ENCODE results near the gene ATP2B2.

ATP2B2 gene

GRCh38 chr3:10331320-10331719, 174.1 kb downstream of the ATP2B2 start:
- in situ Hi-C loops (cut with HindIII; ENCODE audit: low pct_unique_long_range_greater_than_20kb, low sequenced_read_pairs), result no loop called here
- TF ChIP-seq JUND (IDR thresholded peaks at IDR 0.05; ENCODE audit: low read depth), result no peak
- DNase-seq (ENCODE audit: low read depth in 1 of 2, low spot score in 1 of 2), result no peak

GRCh38 chr3:10330319-10330718, 175.1 kb downstream of the ATP2B2 start:
- TF ChIP-seq JUND (IDR thresholded peaks at IDR 0.05; ENCODE audit: low read depth), result no peak
- no peak for DNase-seq (ENCODE audit: low read depth in 1 of 2, low spot score in 1 of 2)
- in situ Hi-C loops (cut with HindIII; ENCODE audit: low pct_unique_long_range_greater_than_20kb, low sequenced_read_pairs), result no loop called here

- no peak for TF ChIP-seq JUND (IDR thresholded peaks at IDR 0.05; ENCODE audit: low read depth)
- no peak for DNase-seq (ENCODE audit: low read depth in 1 of 2, low spot score in 1 of 2)
- in situ Hi-C loops (cut with HindIII; ENCODE audit: low pct_unique_long_range_greater_than_20kb, low sequenced_read_pairs), result no loop called here
Observed at GRCh38 chr3:10329495-10330015, 175.8 kb downstream of the ATP2B2 start.

DNA sequence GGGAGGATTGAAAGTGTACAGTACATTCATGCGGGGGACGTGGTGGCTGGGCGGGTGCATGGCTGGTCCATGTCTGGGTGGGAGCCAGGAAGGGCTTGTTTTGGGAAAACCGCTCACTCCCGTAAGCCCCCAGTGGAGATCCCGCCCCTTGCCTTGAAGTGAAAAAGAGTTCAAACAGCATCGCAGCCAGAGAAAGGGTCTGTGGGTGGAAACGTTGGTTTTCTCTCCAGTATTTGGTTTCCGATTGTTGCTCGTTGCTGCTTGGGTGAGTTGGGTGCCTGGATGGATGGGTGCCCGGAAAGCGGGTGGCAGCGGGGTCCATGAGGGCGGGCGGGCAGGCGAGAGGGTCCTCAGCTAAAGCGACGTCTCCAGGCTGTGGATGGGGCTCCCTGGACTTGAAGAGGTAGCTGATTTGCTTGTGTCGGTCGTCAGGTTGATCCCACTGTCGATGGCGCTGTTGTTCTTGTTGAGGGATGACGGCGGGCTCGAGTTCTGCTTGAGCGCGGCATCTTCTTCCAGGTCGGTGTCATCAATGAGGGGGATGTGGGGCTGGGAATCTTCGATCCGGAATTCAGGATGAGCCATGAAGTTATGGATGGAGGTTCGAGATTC, 176.8 kb downstream of the ATP2B2 start:
- in situ Hi-C loops (cut with HindIII; ENCODE audit: low pct_unique_long_range_greater_than_20kb, low sequenced_read_pairs), result no loop called here
- DNase-seq (ENCODE audit: low read depth in 1 of 2, low spot score in 1 of 2), result no peak
- no peak for TF ChIP-seq JUND (IDR thresholded peaks at IDR 0.05; ENCODE audit: low read depth)

DNA sequence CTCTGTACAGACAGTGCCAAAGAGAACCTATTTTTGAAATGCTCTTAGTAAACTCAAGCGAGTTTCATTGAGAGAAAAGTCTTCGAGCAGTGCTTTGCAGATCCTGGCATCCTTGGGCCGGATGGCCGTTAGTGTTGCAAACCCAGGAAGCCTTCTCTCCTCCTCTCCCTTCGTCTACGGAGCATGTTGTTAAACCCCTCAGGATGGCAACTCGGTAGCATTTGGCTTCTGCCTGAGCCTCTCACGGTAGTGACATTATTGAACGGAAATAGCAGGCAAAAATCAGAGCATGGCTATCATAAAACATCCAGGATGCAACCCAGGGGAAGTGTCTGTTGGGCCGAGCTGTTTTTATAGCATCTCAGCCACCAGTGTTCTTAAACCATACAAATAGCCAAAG, 177.8 kb downstream of the ATP2B2 start:
- DNase-seq (ENCODE audit: low read depth in 1 of 2, low spot score in 1 of 2), result no peak
- TF ChIP-seq JUND (IDR thresholded peaks at IDR 0.05; ENCODE audit: low read depth), result no peak
- in situ Hi-C loops (cut with HindIII; ENCODE audit: low pct_unique_long_range_greater_than_20kb, low sequenced_read_pairs), result no loop called here

- in situ Hi-C loops (cut with HindIII; ENCODE audit: low pct_unique_long_range_greater_than_20kb, low sequenced_read_pairs), result no loop called here
- no peak for TF ChIP-seq JUND (IDR thresholded peaks at IDR 0.05; ENCODE audit: low read depth)
- peak in 1 of 2 experiments; percentile 53 for DNase-seq (ENCODE audit: low read depth in 1 of 2, low spot score in 1 of 2)
Observed at GRCh38 chr3:10322352-10322710, 183.1 kb downstream of the ATP2B2 start.

- no peak for DNase-seq (ENCODE audit: low read depth in 1 of 2, low spot score in 1 of 2)
- no peak for TF ChIP-seq JUND (IDR thresholded peaks at IDR 0.05; ENCODE audit: low read depth)
- in situ Hi-C loops (cut with HindIII; ENCODE audit: low pct_unique_long_range_greater_than_20kb, low sequenced_read_pairs), result no loop called here
Observed at GRCh38 chr3:10321630-10322351, 183.6 kb downstream of the ATP2B2 start.

- TF ChIP-seq JUND (IDR thresholded peaks at IDR 0.05; ENCODE audit: low read depth), result no peak
- DNase-seq (ENCODE audit: low read depth in 1 of 2, low spot score in 1 of 2), result no peak
- in situ Hi-C loops (cut with HindIII; ENCODE audit: low pct_unique_long_range_greater_than_20kb, low sequenced_read_pairs), result no loop called here
Observed at GRCh38 chr3:10320320-10320677, 185.1 kb downstream of the ATP2B2 start.

DNA sequence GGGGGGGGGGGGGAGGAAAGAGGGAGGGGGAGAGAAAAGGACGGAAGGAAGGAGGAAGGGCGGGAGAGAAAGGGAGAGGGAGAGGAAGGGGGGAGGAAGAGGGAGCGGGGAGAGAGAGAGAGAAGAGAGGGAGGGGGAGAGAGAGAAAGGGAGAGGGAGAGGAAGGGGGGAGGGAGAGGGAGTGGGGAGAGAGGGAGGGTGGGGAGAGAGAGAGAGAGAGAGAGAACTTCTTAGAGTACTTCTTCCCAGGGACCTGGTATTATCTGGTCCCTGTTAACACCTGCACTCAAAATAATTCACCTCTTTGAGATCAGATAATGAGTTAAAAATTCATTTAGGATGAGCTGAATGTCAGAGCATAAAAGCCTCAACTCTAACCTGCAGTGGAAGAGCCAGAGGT, 185.6 kb downstream of the ATP2B2 start:
- no peak for TF ChIP-seq JUND (IDR thresholded peaks at IDR 0.05; ENCODE audit: low read depth)
- in situ Hi-C loops (cut with HindIII; ENCODE audit: low pct_unique_long_range_greater_than_20kb, low sequenced_read_pairs), result no loop called here
- DNase-seq (ENCODE audit: low read depth in 1 of 2, low spot score in 1 of 2), result no peak

DNA sequence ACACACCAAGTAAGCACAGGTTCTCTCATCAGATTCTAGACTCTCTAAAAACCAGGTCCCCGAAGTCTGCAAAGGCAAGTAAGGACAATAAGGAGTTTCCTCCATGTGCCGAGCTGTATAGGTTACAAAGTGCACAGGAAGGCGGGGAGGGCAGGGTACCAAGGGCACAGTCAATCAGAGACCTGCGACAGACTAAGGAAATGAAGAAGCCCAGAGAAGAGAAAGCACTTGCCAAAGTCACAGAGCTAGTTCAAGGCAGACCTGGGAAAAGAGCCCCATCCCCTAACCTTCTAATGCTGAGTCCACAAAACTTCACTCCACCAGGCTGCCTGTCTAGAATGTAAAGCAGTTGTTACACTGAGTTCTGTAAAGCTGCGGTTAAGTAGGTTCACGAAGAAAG, 186.1 kb downstream of the ATP2B2 start:
- TF ChIP-seq JUND (IDR thresholded peaks at IDR 0.05; ENCODE audit: low read depth), result no peak
- DNase-seq (ENCODE audit: low read depth in 1 of 2, low spot score in 1 of 2), result no peak
- in situ Hi-C loops (cut with HindIII; ENCODE audit: low pct_unique_long_range_greater_than_20kb, low sequenced_read_pairs), result no loop called here

GRCh38 chr3:10317961-10318350, 187.4 kb downstream of the ATP2B2 start:
- no peak for DNase-seq (ENCODE audit: low read depth in 1 of 2, low spot score in 1 of 2)
- in situ Hi-C loops (cut with HindIII; ENCODE audit: low pct_unique_long_range_greater_than_20kb, low sequenced_read_pairs), result no loop called here

GRCh38 chr3:10317311-10317960, 187.9 kb downstream of the ATP2B2 start:
- in situ Hi-C loops (cut with HindIII; ENCODE audit: low pct_unique_long_range_greater_than_20kb, low sequenced_read_pairs), result no loop called here

More at GRCh38 chr3:10317961-10318350, 187.4 kb downstream of the ATP2B2 start:
- TF ChIP-seq JUND (IDR thresholded peaks at IDR 0.05; ENCODE audit: low read depth), result no peak

GRCh38 chr3:10315771-10316344, 189.5 kb downstream of the ATP2B2 start:
- in situ Hi-C loops (cut with HindIII; ENCODE audit: low pct_unique_long_range_greater_than_20kb, low sequenced_read_pairs), result no loop called here
- no peak for TF ChIP-seq JUND (IDR thresholded peaks at IDR 0.05; ENCODE audit: low read depth)
- DNase-seq (ENCODE audit: low read depth in 1 of 2, low spot score in 1 of 2), result no peak

More at GRCh38 chr3:10317311-10317960, 187.9 kb downstream of the ATP2B2 start:
- no peak for TF ChIP-seq JUND (IDR thresholded peaks at IDR 0.05; ENCODE audit: low read depth)
- DNase-seq (ENCODE audit: low read depth in 1 of 2, low spot score in 1 of 2), result no peak

Data from T47D (cell line).